ENCODE measurements around the gene ZNF438. TPM values are rescaled to one million over a fixed set of nuclear protein-coding genes. Genes with fewer than 3 reads are reported as not detected.

ZNF438 gene
- total RNA-seq, 1 experiment from 2014 or later, result 0.83 TPM

DNA sequence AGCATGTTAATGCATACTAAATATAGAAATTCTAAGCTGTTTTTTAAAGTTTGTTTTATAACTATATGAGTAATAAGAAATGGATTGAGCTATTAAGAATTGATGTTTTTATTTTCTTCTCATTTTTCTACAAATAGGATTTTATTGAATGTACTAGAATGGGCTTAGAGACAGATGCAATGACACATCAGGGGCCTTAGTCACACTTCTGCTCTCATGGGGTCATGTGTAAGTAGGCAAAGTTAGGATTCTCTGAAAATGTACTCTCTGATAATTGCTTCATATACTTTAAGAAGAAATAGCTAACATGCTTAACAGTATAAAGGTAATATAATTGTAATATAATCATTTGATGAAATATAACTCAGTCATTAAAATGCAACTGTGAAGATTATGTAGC, 154.6 kb downstream of the ZNF438 start:
- no peak overlapping the region for H3K4me3 Mint-ChIP-seq
- Histone ChIP-seq H4K20me1 (ENCODE audit: control insufficient read depth, insufficient read depth, insufficient read length) (no peaks in the 10 kb centered on the region), H3K9ac (ENCODE audit: extremely low read depth, insufficient read length, low read length) (no peak overlapping the region), H2BK20ac (ENCODE audit: low read depth, low read length, poor library complexity, severe bottlenecking) (no peak overlapping the region), H4K5ac (ENCODE audit: insufficient read length, low read depth, low read length) (no peak overlapping the region), H3K18ac (ENCODE audit: insufficient read length, low read depth, low read length) (no peak overlapping the region), H3K56ac (ENCODE audit: insufficient read length, low read depth, low read length) (no peak overlapping the region), H3K27ac (ENCODE audit: insufficient read length, low read depth, low read length) (no peak overlapping the region), H2BK15ac (ENCODE audit: low read depth, low read length) (no peak overlapping the region), H3K79me2 (ENCODE audit: insufficient read depth, low read length) (no peaks in the 10 kb centered on the region), H2AK5ac (ENCODE audit: insufficient read length, low read length) (no peak overlapping the region), H2BK5ac (ENCODE audit: insufficient read length, low read length) (no peak overlapping the region), H4K91ac (ENCODE audit: insufficient read length, low read depth, low read length) (no peak overlapping the region), H2BK120ac (ENCODE audit: low read depth, low read length, poor library complexity, severe bottlenecking) (no peak overlapping the region), H3K79me1 (ENCODE audit: insufficient read depth, low read depth, low read length, poor library complexity, severe bottlenecking) (no peaks in the 10 kb centered on the region), H2AFZ (ENCODE audit: low read length) (no peak overlapping the region), H3T11ph (ENCODE audit: low read length) (no peak overlapping the region), H3K23me2 (ENCODE audit: insufficient read length, low read depth, low read length, poor library complexity, severe bottlenecking) (no peaks in the 10 kb centered on the region), H4K8ac (replicated peaks; ENCODE audit: insufficient read length, low read depth, low read length) (no peak overlapping the region), H2BK12ac (ENCODE audit: insufficient read length, low read depth, low read length) (no peak overlapping the region), H3K14ac (ENCODE audit: insufficient read depth, low read length) (no peak overlapping the region), H3K27me3 (ENCODE audit: insufficient read depth, low read length) (no peaks in the 10 kb centered on the region), H3K23ac (ENCODE audit: insufficient read length, low read depth, low read length) (no peak overlapping the region), H3K4me2 (ENCODE audit: insufficient read depth, insufficient read length, low read length) (no peak overlapping the region), H3K9me3 (ENCODE audit: control insufficient read depth, low read depth, low read length) (no peaks in the 10 kb centered on the region), H3K4ac (ENCODE audit: low read depth, low read length) (no peak overlapping the region), H3K4me1 (ENCODE audit: insufficient read depth, low read length) (no peaks in the 10 kb centered on the region)
- H3K4me1 Mint-ChIP-seq, result no peaks in the 10 kb centered on the region
- TF ChIP-seq, protein P1, sequence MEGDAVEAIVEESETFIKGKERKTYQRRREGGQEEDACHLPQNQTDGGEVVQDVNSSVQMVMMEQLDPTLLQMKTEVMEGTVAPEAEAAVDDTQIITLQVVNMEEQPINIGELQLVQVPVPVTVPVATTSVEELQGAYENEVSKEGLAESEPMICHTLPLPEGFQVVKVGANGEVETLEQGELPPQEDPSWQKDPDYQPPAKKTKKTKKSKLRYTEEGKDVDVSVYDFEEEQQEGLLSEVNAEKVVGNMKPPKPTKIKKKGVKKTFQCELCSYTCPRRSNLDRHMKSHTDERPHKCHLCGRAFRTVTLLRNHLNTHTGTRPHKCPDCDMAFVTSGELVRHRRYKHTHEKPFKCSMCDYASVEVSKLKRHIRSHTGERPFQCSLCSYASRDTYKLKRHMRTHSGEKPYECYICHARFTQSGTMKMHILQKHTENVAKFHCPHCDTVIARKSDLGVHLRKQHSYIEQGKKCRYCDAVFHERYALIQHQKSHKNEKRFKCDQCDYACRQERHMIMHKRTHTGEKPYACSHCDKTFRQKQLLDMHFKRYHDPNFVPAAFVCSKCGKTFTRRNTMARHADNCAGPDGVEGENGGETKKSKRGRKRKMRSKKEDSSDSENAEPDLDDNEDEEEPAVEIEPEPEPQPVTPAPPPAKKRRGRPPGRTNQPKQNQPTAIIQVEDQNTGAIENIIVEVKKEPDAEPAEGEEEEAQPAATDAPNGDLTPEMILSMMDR (conservative IDR thresholded peaks at IDR 0.05), result no peak
- DNase-seq, result no peak
- H3K27me3 Mint-ChIP-seq (ENCODE audit: low read depth), result no peaks in the 10 kb centered on the region
- H3K36me3 Mint-ChIP-seq (ENCODE audit: insufficient read depth in 1 of 3, low read depth in 3 of 3), result no peaks in the 10 kb centered on the region; a peak in 1 of 7 replicates
- H3K9me3 Mint-ChIP-seq, result no peaks in the 10 kb centered on the region
- H3K27ac Mint-ChIP-seq, result no peak overlapping the region
